GM12878 (cell line): ENCODE results near the gene ITCH. TPM values are rescaled to one million over a fixed set of nuclear protein-coding genes. Genes with fewer than 3 reads are reported as not detected.

Source experiments
- CBFB ChIP-seq: IDR thresholded peaks from 2 replicates; pipeline ENCODE4 v1.6.1; 2016; ENCODE audit warnings: antibody characterized with exemption, low read depth
- CEBPB ChIP-seq, 2 experiments: fragments of 150-350 bp in 1 of 2; IDR thresholded peaks; 2 replicates each; pipeline ENCODE4 v1.6.1; 2012 to 2014; ENCODE audit warnings: low read depth in 2 of 2, low read length in 2 of 2, borderline replicate concordance in 1 of 2, inconsistent platforms in 1 of 2
- CREB1 ChIP-seq: IDR thresholded peaks from 2 replicates; pipeline ENCODE4 v1.6.1; 2012; ENCODE audit warnings: low read depth, mild to moderate bottlenecking, inconsistent platforms
- ELK1 ChIP-seq: IDR thresholded peaks from 2 replicates; pipeline ENCODE4 v1.6.1; 2012; ENCODE audit warnings: low read depth, low read length, improper control_type of control experiment
- GABPA ChIP-seq: IDR thresholded peaks from 2 replicates; pipeline ENCODE4 v1.6.1; 2014; ENCODE audit warnings: antibody characterized with exemption, low read depth, mild to moderate bottlenecking, inconsistent platforms
- GATAD2B ChIP-seq: fragments of 450-650 bp; conservative IDR thresholded peaks from 2 replicates; pipeline ENCODE4 v1.6.1; 2017; ENCODE audit warnings: low read depth, mild to moderate bottlenecking, moderate library complexity
- HDAC2 ChIP-seq: fragments of 200-600 bp; sonication (generic); IDR thresholded peaks from 2 replicates; pipeline ENCODE4 v1.6.1; 2017
- HDAC6 ChIP-seq: fragments of 200-600 bp; sonication (generic); IDR thresholded peaks from one replicate; pipeline ENCODE4 v1.8.0; 2017; ENCODE audit warnings: antibody characterized with exemption; ENCODE audit not compliant: unreplicated experiment
- HDGF ChIP-seq: fragments of 450-650 bp; IDR thresholded peaks from 2 replicates; pipeline ENCODE4 v1.6.1; 2016; ENCODE audit warnings: antibody characterized with exemption
- KLF5 ChIP-seq: fragments of 450-650 bp; IDR thresholded peaks from 2 replicates; pipeline ENCODE4 v1.6.1; 2014; ENCODE audit warnings: mild to moderate bottlenecking; ENCODE audit not compliant: partially characterized antibody
- MTA2 ChIP-seq: fragments of 450-650 bp; IDR thresholded peaks from 2 replicates; pipeline ENCODE4 v1.6.1; 2016; ENCODE audit warnings: low read depth, mild to moderate bottlenecking, moderate library complexity
- MTA3 ChIP-seq: IDR thresholded peaks from 2 replicates; pipeline ENCODE4 v1.6.1; 2012; ENCODE audit warnings: low read length, inconsistent platforms, borderline replicate concordance
- MYB ChIP-seq: fragments of 150-350 bp; IDR thresholded peaks from 2 replicates; pipeline ENCODE4 v1.6.1; 2014; ENCODE audit warnings: mild to moderate bottlenecking, low read depth, low read length, borderline replicate concordance
- RAD21 ChIP-seq: IDR thresholded peaks from 2 replicates; pipeline ENCODE4 v1.6.1; 2011; ENCODE audit warnings: mild to moderate bottlenecking, low read depth, low read length, moderate library complexity; ENCODE audit not compliant: insufficient read depth
- RAD51 ChIP-seq: fragments of 450-650 bp; IDR thresholded peaks from 2 replicates; pipeline ENCODE4 v1.6.1; 2016; ENCODE audit warnings: moderate library complexity, mild to moderate bottlenecking, inconsistent platforms
- RELB ChIP-seq: fragments of 450-650 bp; IDR thresholded peaks from 2 replicates; pipeline ENCODE4 v1.6.1; 2017; ENCODE audit warnings: low read depth, mild to moderate bottlenecking, moderate library complexity
- SIX5 ChIP-seq: IDR thresholded peaks from 2 replicates; pipeline ENCODE4 v1.6.1; 2011; ENCODE audit warnings: mild to moderate bottlenecking, low read depth, low read length, moderate library complexity; ENCODE audit not compliant: severe bottlenecking
- SKIL ChIP-seq: fragments of 450-650 bp; IDR thresholded peaks from 2 replicates; pipeline ENCODE4 v1.6.1; 2017; ENCODE audit warnings: mild to moderate bottlenecking, low read depth, inconsistent platforms; ENCODE audit not compliant: poor library complexity, severe bottlenecking
- SMAD5 ChIP-seq: IDR thresholded peaks from 2 replicates; pipeline ENCODE4 v1.6.1; 2016; ENCODE audit warnings: antibody characterized with exemption, low read depth
- SREBF2 ChIP-seq: IDR thresholded peaks from 2 replicates; pipeline ENCODE4 v1.6.1; 2012; ENCODE audit warnings: mild to moderate bottlenecking, low read length
- TCF7 ChIP-seq: IDR thresholded peaks from 2 replicates; pipeline ENCODE4 v1.6.1; 2014; ENCODE audit warnings: antibody characterized with exemption, borderline replicate concordance
- ZNF207 ChIP-seq: fragments of 450-650 bp; IDR thresholded peaks from 2 replicates; pipeline ENCODE4 v1.6.1; 2014; ENCODE audit warnings: antibody characterized with exemption, mild to moderate bottlenecking, borderline replicate concordance
- ZNF217 ChIP-seq: fragments of 450-650 bp; IDR thresholded peaks from 2 replicates; pipeline ENCODE4 v1.6.1; 2017; ENCODE audit warnings: antibody characterized with exemption, mild to moderate bottlenecking
- ZZZ3 ChIP-seq: IDR thresholded peaks from 2 replicates; pipeline ENCODE4 v1.6.1; 2011; ENCODE audit warnings: low read depth; ENCODE audit not compliant: control insufficient read depth, insufficient read length
- polyA plus RNA-seq, 11 experiments: library from polyadenylated mRNA; depleted of rRNA in 4 of 11; unstranded in 6 of 11; stranded (reverse) in 5 of 11; fragments of >200 nt; fragmentation: Nextera tagmentation in 4 of 11; fragmentation: Illumina TruSeq in 1 of 11; extraction: Ambion mirVana in 4 of 11; extraction: Trizol in 1 of 11; gene quantifications; 1 replicate in 1 of 11; 2 replicates in 10 of 11; pipeline versions ENCODE4 v1.2.1 to v1.2.3, GENCODE V29; 2011 to 2016; ENCODE audit warnings: inconsistent platforms in 2 of 11, missing spikeins in 2 of 11, low read depth in 1 of 11
- total RNA-seq, 4 experiments: library from RNA; depleted of rRNA in 3 of 4; stranded (reverse); fragments of >200 nt in 3 of 4; fragmentation: Illumina TruSeq in 1 of 4; extraction: Trizol in 1 of 4; gene quantifications; 2 replicates each; pipeline versions ENCODE4 v1.2.1 to v1.2.3, GENCODE V29; 2013 to 2021
- TF ChIP-seq, protein P1 (sequence below), 3 experiments: IDR thresholded peaks in 2 of 3; conservative IDR thresholded peaks in 1 of 3; 2 replicates each; pipeline ENCODE4 v1.5.1; 2011; ENCODE audit warnings: low read depth in 3 of 3, low read length in 3 of 3, mild to moderate bottlenecking in 3 of 3, control low read depth in 2 of 3, moderate library complexity in 2 of 3, inconsistent platforms in 1 of 3, mixed read lengths in 1 of 3; ENCODE audit not compliant: control insufficient read depth in 2 of 3, insufficient read depth in 1 of 3; ENCODE audit errors: extremely low read depth in 1 of 3

The ITCH gene
- total and polyA plus RNA-seq, 10 of the 15 experiments (the other 5 are each of a cell fraction or from before 2014, with no cell fraction given), result 7.5 to 46.1 (median 21.5) TPM

DNA sequence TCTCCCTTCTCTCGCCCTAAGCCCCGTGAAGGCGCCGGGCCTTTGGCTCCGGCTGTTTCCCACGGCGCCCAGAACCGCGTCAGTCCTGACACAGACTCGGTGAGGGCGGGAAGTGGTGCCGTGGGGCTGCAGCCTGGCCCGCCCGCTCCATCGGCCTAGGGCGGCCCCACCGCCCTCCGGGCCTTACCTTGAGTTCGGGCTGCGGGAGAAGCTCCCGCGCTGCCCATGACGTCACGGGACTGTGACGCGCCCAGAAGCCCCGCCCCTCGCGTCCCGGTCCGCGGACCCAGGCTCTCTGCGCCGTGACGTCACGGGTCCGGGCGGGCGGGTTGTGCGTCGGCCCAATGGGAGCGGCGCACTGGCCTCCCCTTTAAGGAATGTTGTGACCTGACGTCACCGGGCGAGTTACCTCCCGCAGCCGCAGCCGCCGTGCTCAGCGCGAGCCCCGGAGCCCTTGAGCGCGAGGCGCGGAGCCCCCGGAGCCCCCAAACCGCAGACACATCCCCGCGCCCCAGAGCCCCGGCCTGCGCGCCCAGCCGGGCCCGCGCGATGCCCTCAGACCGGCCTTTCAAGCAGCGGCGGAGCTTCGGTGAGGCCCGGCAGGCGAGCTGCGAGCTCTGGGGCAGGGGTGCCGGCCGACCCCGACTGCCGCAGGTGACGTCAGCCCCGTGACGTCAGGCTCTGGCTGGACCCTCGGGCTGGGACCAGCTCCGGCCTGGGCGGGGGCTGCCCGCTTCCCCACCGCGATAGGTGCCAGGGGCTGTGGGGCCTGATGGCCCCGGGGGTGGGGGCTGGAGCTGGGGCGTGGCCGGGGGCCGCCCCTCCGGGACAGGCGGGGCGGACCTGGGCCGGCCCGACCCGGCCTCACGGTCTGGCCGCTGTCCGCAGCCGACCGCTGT, 195.5 kb downstream of the ITCH start, which contains the start of gene MAP1LC3A (continued):
- TF ChIP-seq ZNF207, result no peak
- TF ChIP-seq, protein P1, sequence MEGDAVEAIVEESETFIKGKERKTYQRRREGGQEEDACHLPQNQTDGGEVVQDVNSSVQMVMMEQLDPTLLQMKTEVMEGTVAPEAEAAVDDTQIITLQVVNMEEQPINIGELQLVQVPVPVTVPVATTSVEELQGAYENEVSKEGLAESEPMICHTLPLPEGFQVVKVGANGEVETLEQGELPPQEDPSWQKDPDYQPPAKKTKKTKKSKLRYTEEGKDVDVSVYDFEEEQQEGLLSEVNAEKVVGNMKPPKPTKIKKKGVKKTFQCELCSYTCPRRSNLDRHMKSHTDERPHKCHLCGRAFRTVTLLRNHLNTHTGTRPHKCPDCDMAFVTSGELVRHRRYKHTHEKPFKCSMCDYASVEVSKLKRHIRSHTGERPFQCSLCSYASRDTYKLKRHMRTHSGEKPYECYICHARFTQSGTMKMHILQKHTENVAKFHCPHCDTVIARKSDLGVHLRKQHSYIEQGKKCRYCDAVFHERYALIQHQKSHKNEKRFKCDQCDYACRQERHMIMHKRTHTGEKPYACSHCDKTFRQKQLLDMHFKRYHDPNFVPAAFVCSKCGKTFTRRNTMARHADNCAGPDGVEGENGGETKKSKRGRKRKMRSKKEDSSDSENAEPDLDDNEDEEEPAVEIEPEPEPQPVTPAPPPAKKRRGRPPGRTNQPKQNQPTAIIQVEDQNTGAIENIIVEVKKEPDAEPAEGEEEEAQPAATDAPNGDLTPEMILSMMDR (IDR thresholded peaks at IDR 0.05 in 2 of 3, conservative IDR thresholded peaks at IDR 0.05 in 1 of 3; ENCODE audit: control insufficient read depth in 2 of 3, extremely low read depth in 1 of 3, insufficient read depth in 1 of 3, low read depth in 3 of 3, low read length in 3 of 3), result no peak
- TF ChIP-seq ELK1, result no peak
- no peak for TF ChIP-seq HDAC6
- no peak for TF ChIP-seq SKIL
- no peak for TF ChIP-seq SREBF2
- no peak for TF ChIP-seq KLF5
- TF ChIP-seq GABPA, result no peak
- no peak for TF ChIP-seq ZNF217
- TF ChIP-seq RELB, result peak; percentile 15; the same call in 1 of the 2 replicates
- no peak for TF ChIP-seq CBFB
- TF ChIP-seq HDAC2, result no peak
- no peak for TF ChIP-seq MTA2
- TF ChIP-seq RAD21, result no peak
- TF ChIP-seq CEBPB (IDR thresholded peaks at IDR 0.05; ENCODE audit: borderline replicate concordance in 1 of 2, low read depth in 2 of 2, low read length in 2 of 2), result no peak
- TF ChIP-seq TCF7, result no peak
- no peak for TF ChIP-seq SIX5
- TF ChIP-seq RAD51, result no peak
- TF ChIP-seq MTA3, result no peak
- TF ChIP-seq ZZZ3, result no peak
- TF ChIP-seq SMAD5, result no peak
- TF ChIP-seq MYB, result no peak
- TF ChIP-seq CREB1, result peak; percentile 97
- no peak for TF ChIP-seq HDGF
- TF ChIP-seq GATAD2B, result peak; percentile 43
